GM18868 (cell line): ENCODE results near the gene CRMP1.
"Not testable (repeated sequence)": the region's sequence is repeated elsewhere in the genome, so short reads cannot be mapped to it uniquely, and the experiment has no call there.

ENCODE experiments used
- ATAC-seq: cut with Tn5 transposase; IDR thresholded peaks from one replicate; pipeline ENCODE4 v1.9.1; 2021; ENCODE audit warnings: mild to moderate bottlenecking, moderate library complexity; ENCODE audit not compliant: unreplicated experiment

CRMP1 gene

DNA sequence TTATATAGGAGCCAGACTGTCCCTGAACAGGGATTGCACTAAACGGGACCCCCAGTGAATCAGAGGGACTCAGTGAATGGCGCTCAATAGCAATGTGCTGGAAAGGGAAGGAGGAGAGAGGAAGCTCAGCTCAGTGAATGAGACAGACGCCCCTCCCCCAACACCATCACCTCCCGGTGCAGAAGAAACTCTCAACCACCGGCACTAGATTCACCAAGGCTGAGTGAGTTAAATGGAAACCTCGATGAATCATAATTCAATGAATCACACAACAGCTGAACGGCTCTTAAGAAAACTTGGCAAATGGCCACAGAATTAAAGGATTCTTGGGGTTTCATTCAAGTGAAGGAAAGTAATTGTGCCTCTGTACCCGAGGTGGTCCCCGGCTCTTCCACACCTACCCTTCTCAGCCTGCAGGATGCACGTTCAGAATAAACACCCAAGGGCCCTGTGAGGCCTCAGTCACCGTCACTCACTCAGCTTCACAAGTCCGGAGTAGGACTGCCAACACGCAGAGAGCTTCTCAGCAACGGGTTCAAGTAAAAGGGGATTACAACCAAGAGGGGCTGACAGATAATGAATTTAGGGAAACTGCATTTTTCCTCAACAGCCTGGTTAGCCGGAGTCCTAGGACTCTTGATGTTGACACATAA lies 29.3 kb downstream of the CRMP1 start:
- ATAC-seq, result no peak

DNA sequence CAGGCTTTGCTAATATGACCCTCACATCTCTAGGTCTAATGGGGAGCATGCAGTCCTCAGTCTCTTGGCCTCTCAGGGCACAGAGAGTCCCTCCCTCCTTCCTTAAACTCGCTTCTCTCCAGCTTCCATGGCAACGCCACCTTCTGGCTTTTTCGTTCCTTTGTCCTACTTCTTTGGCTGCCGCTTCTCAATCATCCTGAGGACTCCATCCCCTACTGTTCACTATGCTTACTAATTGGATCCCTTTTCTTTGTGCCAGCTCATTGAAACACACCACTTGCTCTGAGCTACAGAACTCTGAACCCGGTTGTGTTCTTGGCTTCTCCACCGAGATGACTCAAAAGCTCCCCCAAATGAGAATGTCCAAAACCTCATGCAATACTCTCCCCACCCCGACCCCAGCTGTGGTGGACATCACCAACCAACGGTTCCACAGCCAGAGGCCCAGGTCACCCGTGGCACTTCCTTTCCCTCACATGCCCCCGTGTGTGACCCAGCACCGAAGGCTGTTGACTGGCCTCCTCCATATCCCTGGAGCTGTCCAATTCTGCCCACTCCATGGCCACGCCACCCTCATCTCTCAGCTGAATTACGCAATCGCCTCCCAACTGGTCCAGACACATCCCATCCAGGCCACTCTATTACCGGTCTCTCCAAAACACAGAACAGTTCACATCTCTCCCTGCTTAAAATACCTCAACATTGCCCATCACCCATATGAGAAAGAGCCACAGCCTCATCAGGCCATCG lies 34.7 kb downstream of the CRMP1 start:
- no peak for ATAC-seq

DNA sequence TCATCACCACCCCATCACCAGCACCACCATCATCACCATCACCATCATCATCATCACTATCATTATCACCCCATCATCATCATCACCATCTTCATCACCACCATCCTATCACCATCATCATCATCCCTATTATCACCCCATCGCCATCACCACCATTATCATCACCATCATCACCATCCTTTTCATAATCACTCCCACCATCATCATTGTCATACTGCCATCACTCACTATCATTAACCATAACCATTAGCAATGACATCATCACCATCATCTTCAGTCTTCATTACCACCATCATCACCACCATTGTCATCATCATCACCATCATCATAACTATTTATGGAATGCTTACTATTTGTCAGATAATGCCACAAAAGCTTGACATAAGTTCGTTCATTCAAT lies 35.7 kb downstream of the CRMP1 start:
- no peak for ATAC-seq

- not testable (repeated sequence) for ATAC-seq
Measured at GRCh38 chr4:5856362-5856761, 36.5 kb downstream of the CRMP1 start.

GRCh38 chr4:5854929-5855328 lies 38.0 kb downstream of the CRMP1 start:
- ATAC-seq, result no peak

GRCh38 chr4:5852523-5853202 lies 40.2 kb downstream of the CRMP1 start:
- ATAC-seq, result no peak

DNA sequence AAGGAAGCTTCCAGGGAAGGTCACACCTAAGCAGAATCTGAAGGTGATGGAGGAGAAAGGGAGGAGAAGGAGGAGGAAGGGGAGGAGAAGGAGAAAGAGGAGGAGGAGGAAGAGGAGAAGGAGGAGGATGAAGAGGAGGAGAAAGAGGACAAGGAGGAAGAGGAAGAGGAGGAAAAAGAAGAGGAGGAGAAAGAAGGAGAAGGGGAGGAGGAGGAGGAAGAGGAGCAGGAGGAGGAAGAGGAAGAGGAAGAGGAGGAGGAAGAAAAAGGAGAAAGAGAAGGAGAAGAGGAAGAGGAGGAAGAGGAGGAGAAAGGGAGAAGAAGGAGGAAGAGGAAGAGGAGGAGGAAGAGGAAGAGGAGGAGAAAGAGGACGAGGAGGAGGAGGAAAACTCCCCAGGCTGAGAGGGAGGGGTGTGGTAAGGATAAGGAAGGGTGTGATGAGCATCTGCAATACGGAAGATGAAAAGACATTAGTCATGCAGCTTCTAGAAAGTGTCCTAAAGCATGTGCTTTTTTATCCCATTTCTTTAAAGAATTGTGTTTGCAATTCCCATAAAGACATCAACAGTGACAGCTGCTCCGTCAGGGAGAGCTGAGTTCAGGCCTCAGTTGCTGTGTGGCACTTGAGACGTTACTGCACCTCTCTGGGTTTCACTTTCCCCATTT lies 41.1 kb downstream of the CRMP1 start:
- ATAC-seq, result no peak

- ATAC-seq, result no peak
Measured at GRCh38 chr4:5845035-5845905, 47.6 kb downstream of the CRMP1 start.

DNA sequence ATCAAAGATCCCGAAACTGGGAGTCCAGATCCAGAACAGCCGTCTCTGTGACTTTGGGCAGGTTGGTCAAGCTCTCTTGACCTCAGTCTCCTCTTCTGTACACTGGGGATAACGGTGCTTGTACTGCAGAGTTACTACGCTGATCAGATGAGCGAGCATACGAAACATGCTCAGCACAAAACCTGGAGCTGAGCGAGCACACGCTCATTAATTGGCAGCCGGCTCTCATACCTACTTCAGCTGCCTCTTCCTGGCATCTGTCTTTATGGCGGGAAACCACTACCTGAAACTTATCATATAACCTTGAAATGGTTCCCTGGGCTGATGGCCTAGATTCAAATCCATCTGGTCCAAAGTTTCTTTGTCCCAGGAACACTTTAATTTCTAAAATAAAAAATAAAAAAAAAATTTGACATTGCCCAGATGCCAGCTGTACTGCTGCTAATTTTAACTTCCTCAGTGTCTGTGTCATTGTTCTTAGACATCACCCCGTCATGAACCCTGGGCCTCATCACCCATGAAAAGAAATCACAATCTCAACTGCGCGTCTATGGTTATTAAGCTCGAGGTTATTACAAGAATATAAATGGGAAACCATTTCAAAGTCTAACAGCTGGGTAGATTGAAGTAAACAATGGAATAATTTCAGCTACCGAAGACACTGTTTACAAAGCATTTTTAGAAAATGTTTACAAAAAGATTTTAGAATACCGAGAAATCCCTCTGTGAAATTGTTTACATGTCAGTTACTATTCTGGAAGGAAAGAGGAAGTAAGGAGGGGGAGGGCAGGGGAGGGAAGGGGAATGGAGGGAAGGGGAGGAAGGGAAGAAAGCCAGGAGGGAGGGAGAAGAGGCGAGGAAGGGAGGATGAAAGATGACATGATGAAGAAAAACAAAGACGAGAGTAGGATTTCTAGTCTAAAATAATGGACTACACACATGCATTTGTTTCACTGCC lies 49.0 kb downstream of the CRMP1 start:
- no peak for ATAC-seq

- no peak for ATAC-seq
Measured at GRCh38 chr4:5842456-5842855, 50.4 kb downstream of the CRMP1 start.

GRCh38 chr4:5839751-5840674 lies 52.9 kb downstream of the CRMP1 start:
- ATAC-seq, result no peak

GRCh38 chr4:5839332-5839731 lies 53.6 kb downstream of the CRMP1 start:
- no peak for ATAC-seq

DNA sequence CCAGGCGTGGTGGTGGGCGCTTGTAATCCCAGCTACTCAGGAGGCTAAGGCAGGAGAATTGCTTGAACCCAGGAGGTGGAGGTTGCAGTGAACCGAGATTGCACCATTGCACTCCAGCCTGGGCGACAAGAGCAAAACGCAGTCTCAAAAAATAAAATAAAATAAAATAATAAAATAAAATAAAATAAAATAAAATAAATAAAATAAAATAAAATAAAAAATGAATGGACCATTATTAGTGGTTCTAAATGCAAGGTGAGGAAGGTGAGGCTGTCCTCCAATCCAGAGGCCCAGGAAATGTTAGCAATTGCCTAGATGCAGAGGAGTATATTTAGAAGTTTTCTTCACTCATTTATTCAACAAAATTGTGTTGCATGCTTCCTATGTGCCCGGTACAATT lies 55.4 kb downstream of the CRMP1 start:
- ATAC-seq, result not testable (repeated sequence)

GRCh38 chr4:5836943-5837342 lies 55.9 kb downstream of the CRMP1 start:
- ATAC-seq, result no peak

- no peak for ATAC-seq
Measured at GRCh38 chr4:5828005-5828391, 64.9 kb downstream of the CRMP1 start.

GRCh38 chr4:5827108-5828004 lies 65.5 kb downstream of the CRMP1 start:
- no peak for ATAC-seq

DNA sequence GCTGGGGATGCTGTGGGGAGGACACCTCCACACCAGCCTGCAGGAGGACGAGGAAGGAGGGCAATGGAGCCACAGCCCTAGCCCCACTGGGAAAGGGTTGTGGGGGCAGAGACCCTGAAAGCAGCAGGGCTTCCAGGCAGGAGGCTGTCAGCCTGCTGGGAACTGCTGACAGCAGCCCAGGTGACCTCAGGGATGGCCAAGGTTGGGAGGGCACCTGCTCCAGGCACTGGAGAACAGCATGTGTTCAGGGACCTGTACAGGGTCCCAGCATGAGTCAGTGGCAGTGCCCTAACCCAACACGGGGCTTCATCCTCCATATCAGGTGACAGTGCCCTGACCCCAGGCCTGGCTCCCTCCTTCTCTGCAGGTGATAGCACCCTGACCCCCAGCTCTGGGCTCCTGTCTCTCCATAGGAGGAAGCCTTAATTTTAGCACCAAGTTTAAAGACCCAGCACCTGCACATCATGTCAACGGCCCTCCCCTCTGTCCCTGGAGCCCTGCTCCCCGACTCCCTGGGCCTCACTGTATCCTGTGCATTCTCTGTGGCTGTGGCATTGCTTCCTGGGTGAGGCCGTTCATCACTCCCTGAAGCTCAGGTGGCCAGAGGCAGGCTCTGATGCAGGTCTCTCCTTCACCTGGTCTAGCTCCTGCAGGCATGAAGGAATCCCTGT lies 66.3 kb downstream of the CRMP1 start:
- no peak for ATAC-seq
